K562 (cell line): ENCODE results near the gene FUT8. TPM values are rescaled to one million over a fixed set of nuclear protein-coding genes. Genes with fewer than 3 reads are reported as not detected.

Source experiments
- ATAC-seq: fragments of 200-7000 bp; cut with Tn5 transposase; 3 replicates; pipeline ENCODE4 v1.9.1; 2020; ENCODE audit warnings: moderate library complexity
- BruUV-seq: library from RNA; stranded (reverse); fragments of 400-500 nt; replicated peaks from 2 replicates; lab custom pipeline; 2021; lab: Mats Ljungman, UMichigan
- CTCF ChIA-PET: fragments of 300-600 bp; formaldehyde crosslinking; extraction: SDS; loops from one replicate; lab custom pipeline; 2021; ENCODE audit warnings: low intra/inter-chr PET ratio; lab: Yijun Ruan, JAX
- POLR2A ChIA-PET: fragments of 300-600, 350-650 bp; sonication (Branson Sonifier 250); formaldehyde crosslinking; extraction: SDS; loops from one replicate; lab custom pipeline; 2021; ENCODE audit warnings: antibody characterized with exemption, inconsistent platforms; lab: Yijun Ruan, JAX
- DNase-seq, 4 experiments: peaks; one replicate each; pipeline versions ENCODE4 v3.0.0 to v3.0.0-alpha.2; 2011 to 2018; ENCODE audit warnings: low spot score in 3 of 4, mixed read lengths in 3 of 4; ENCODE audit errors: extremely low read depth in 1 of 4
- FAIRE-seq: peaks from 2 replicates; lab custom pipeline; 2011; peaks lifted over from hg19 to GRCh38; lab: Jason Lieb, UNC
- H2AFZ ChIP-seq: 2 replicates; pipeline ENCODE4 v1.6.0; 2011; ENCODE audit warnings: low read depth, low read length, control low read depth, inconsistent platforms
- H3K27ac ChIP-seq: fragments of 200-600 bp; 3 replicates; pipeline ENCODE4 v1.8.0; 2011; ENCODE audit warnings: low read depth, mild to moderate bottlenecking, control low read depth, inconsistent platforms, low read length, moderate library complexity, mixed read lengths; ENCODE audit errors: extremely low read depth
- H3K27me3 ChIP-seq, 2 experiments: fragments of 300-600 bp in 1 of 2; 2 replicates in 1 of 2; 3 replicates in 1 of 2; pipeline versions ENCODE4 v1.6.0 to v1.8.0; 2011; ENCODE audit warnings: inconsistent platforms in 2 of 2, low read length in 2 of 2, mild to moderate bottlenecking in 1 of 2, mixed read lengths in 1 of 2, moderate library complexity in 1 of 2; ENCODE audit not compliant: control insufficient read depth in 2 of 2, insufficient read depth in 2 of 2
- H3K36me3 ChIP-seq: fragments of 300-600 bp; 3 replicates; pipeline ENCODE4 v1.8.0; 2011; ENCODE audit warnings: mild to moderate bottlenecking, low read length, inconsistent platforms; ENCODE audit not compliant: control insufficient read depth, insufficient read depth
- H3K4me1 ChIP-seq, 2 experiments: fragments of 200-600 bp in 1 of 2; replicated peaks in 1 of 2; 2 replicates in 1 of 2; 3 replicates in 1 of 2; pipeline versions ENCODE4 v1.5.1 to v1.8.0; 2011; ENCODE audit warnings: inconsistent platforms in 2 of 2, low read length in 2 of 2, mild to moderate bottlenecking in 1 of 2, mixed read lengths in 1 of 2, moderate library complexity in 1 of 2; ENCODE audit not compliant: control insufficient read depth in 2 of 2, insufficient read depth in 2 of 2
- H3K4me2 ChIP-seq: 2 replicates; pipeline ENCODE4 v1.6.1; 2011; ENCODE audit warnings: low read length, control low read depth, inconsistent platforms, mixed read lengths; ENCODE audit not compliant: insufficient read depth
- H3K4me3 ChIP-seq: fragments of 200-600 bp; sonication (generic), shearing (Covaris generic); 2 replicates; pipeline ENCODE4 v1.5.1; 2016; ENCODE audit warnings: control low read depth, inconsistent platforms
- H3K79me2 ChIP-seq: fragments of 200-600 bp; 3 replicates; pipeline ENCODE4 v1.8.0; 2011; ENCODE audit warnings: low read length, inconsistent platforms; ENCODE audit not compliant: control insufficient read depth, insufficient read depth
- H3K9ac ChIP-seq, 2 experiments: 2 replicates each; pipeline versions ENCODE4 v1.6.0 to v1.6.1; 2011; ENCODE audit warnings: low read depth in 2 of 2, low read length in 2 of 2, control low read depth in 1 of 2, inconsistent platforms in 1 of 2, mild to moderate bottlenecking in 1 of 2, mixed read lengths in 1 of 2; ENCODE audit not compliant: insufficient read depth in 1 of 2
- H3K9me1 ChIP-seq: one replicate; pipeline ENCODE4 v1.6.0; 2011; ENCODE audit warnings: inconsistent platforms, mild to moderate bottlenecking, low read length, moderate library complexity; ENCODE audit not compliant: control insufficient read depth, insufficient read depth
- H3K9me3 ChIP-seq: replicated peaks from 2 replicates; pipeline ENCODE4 v1.5.1; 2011; ENCODE audit warnings: low read depth, low read length, inconsistent platforms; ENCODE audit not compliant: control insufficient read depth, insufficient read depth
- H4K20me1 ChIP-seq: replicated peaks from 2 replicates; pipeline ENCODE4 v1.6.1; 2011; ENCODE audit warnings: low read length, inconsistent platforms, mixed read lengths; ENCODE audit not compliant: control insufficient read depth, insufficient read depth
- CBX3 ChIP-seq, 2 experiments: IDR thresholded peaks; 1 replicate in 1 of 2; 2 replicates in 1 of 2; pipeline ENCODE4 v1.6.1; 2012; ENCODE audit warnings: inconsistent platforms in 2 of 2, low read length in 2 of 2, borderline replicate concordance in 1 of 2, control low read depth in 1 of 2
- FOSL1 ChIP-seq: fragments of 200-800 bp; sonication (Bioruptor generic); conservative IDR thresholded peaks from 2 replicates; pipeline ENCODE4 v1.6.1; 2016; ENCODE audit warnings: missing genetic modification characterization, missing compliant biosample characterization
- RBM15 ChIP-seq: fragments of 200-400 bp; formaldehyde crosslinking; IDR thresholded peaks from 2 replicates; pipeline ENCODE4 v1.6.1; 2018; ENCODE audit warnings: mild to moderate bottlenecking, low read length, moderate library complexity; ENCODE audit not compliant: insufficient read depth
- RBM34 ChIP-seq: fragments of 200-400 bp; formaldehyde crosslinking; IDR thresholded peaks from 2 replicates; pipeline ENCODE4 v1.6.1; 2018; ENCODE audit warnings: low read length, borderline replicate concordance; ENCODE audit not compliant: insufficient read depth
- SIX5 ChIP-seq, 2 experiments: IDR thresholded peaks; 2 replicates each; pipeline ENCODE4 v1.6.1; 2011; ENCODE audit warnings: low read length in 2 of 2, borderline replicate concordance in 1 of 2, low read depth in 1 of 2, mild to moderate bottlenecking in 1 of 2, moderate library complexity in 1 of 2; ENCODE audit not compliant: insufficient read depth in 1 of 2
- ZNF133 ChIP-seq: fragments of 250-450 bp; sonication (Bioruptor Pico); IDR thresholded peaks from 2 replicates; pipeline ENCODE4 v1.4.0; 2020; ENCODE audit warnings: mild to moderate bottlenecking
- WGBS: fragments of 100-300 bp; shearing (Covaris generic); methylation state at CpG from one replicate; pipeline ENCODE4 v1.1.6; 2016; ENCODE audit warnings: low coverage, mixed read lengths; ENCODE audit not compliant: insufficient coverage; ENCODE audit errors: missing lambda C conversion rate; 5-methylcytosine and 5-hydroxymethylcytosine counted together
- in situ Hi-C: fragments of 300-500 bp; cut with MboI; formaldehyde crosslinking; loops from 4 replicates; pipeline ENCODE4 v1.15.0; 2018; ENCODE audit warnings: inconsistent platforms, mixed read lengths
- intact Hi-C: fragments of 100-400 bp; cut with micrococcal nuclease; formaldehyde crosslinking; loops from 2 replicates; pipeline ENCODE4 v1.14.2; 2022
- polyA plus RNA-seq, 8 experiments: library from polyadenylated mRNA; depleted of rRNA in 4 of 8; stranded (reverse) in 5 of 8; unstranded in 3 of 8; fragments of >200 nt; fragmentation: Nextera tagmentation in 2 of 8; fragmentation: Illumina TruSeq in 1 of 8; extraction: Ambion mirVana in 2 of 8; extraction: Trizol in 1 of 8; gene quantifications; 2 replicates each; pipeline versions ENCODE4 v1.2.1 to v1.2.3, GENCODE V29; 2011 to 2014; ENCODE audit warnings: inconsistent platforms in 1 of 8, missing spikeins in 1 of 8
- total RNA-seq, 7 experiments: library from RNA; depleted of rRNA in 6 of 7; stranded (reverse); fragments of >200 nt in 6 of 7; fragmentation: Illumina TruSeq in 2 of 7; extraction: Trizol in 2 of 7; gene quantifications; 2 replicates each; pipeline versions ENCODE4 v1.2.1 to v1.2.3, GENCODE V29; 2011 to 2021; ENCODE audit warnings: low replicate concordance in 1 of 7
- TF ChIP-seq, protein P1 (sequence below), 2 experiments: fragments of 450-650 bp; conservative IDR thresholded peaks; 2 replicates each; pipeline ENCODE4 v1.6.1; 2017; ENCODE audit warnings: mild to moderate bottlenecking in 2 of 2, moderate library complexity in 2 of 2

FUT8 gene
- total and polyA plus RNA-seq, 9 of the 15 experiments (the other 6 are each of a cell fraction or from before 2014, with no cell fraction given) = 4.1 to 15.2 (median 7.8) TPM

DNA sequence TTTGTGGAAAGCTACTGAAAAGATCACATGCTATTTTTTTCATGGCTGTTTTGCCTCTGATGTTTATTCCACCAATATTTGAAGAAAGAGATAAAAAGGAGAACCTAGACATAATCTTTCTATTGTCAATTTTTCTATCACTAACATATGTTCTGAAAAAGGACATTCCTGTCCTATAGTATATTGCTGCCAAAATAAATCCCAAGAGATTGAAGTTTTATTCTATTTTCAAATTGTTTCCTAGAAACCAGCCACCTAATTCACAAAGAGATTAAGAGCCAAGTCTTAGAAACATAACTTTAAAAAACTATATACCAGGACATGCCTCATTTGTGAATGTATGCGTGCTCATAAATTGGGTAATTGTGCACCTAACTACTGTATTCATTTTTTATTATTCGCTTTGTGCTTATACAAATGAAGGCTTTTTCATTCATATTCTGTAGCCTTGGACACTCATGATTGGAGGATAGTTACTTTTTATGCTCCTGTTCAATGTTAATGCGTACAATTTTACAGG lies 200.7 kb downstream of the FUT8 start (continued):
- TF ChIP-seq ZNF133 (CRISPR knock-in tag) = no peak
- TF ChIP-seq RBM15 = no peak
- no peak for TF ChIP-seq RBM34
- no peak for TF ChIP-seq SIX5 (IDR thresholded peaks at IDR 0.05; ENCODE audit: borderline replicate concordance in 1 of 2, insufficient read depth in 1 of 2, low read depth in 1 of 2, low read length in 2 of 2)
- TF ChIP-seq CBX3 (IDR thresholded peaks at IDR 0.05; ENCODE audit: borderline replicate concordance in 1 of 2, low read length in 2 of 2) = no peak
- TF ChIP-seq, all 486 proteins: peak for 0

DNA sequence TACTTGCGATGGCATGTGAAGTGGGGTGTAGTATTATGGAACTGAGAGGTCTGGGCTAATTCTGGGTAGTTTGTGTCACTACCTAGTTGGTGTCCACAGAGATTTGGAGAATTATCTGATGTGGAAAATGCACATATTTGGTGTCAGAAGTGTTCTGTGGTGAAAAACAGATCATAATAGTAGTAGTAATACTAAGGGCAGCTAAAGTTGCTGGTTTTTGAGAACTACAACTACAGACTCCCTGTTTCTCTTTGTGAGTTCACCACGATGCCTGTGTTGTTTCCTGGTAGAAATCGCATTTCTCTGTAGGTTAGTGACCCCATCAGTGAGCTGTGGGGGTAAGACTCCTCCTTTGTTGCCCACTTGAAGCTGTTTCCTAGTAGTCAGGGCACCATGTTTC lies 206.5 kb downstream of the FUT8 start:
- intact Hi-C loops = no loop called here
- no peak for ATAC-seq
- POLR2A ChIA-PET = no interaction called here
- no peak overlapping the region for H3K4me2 ChIP-seq
- BruUV-seq = no TSS peak
- no peaks in the 10 kb centered on the region for H3K9me1 ChIP-seq
- CTCF ChIA-PET = no interaction called here
- no peaks in the 10 kb centered on the region for H4K20me1 ChIP-seq
- whole genome bisulfite sequencing = 40% methylated on average over 3 of the region's 3 CpGs
- H3K4me1 ChIP-seq = no peaks in the 10 kb centered on the region
- no peaks in the 10 kb centered on the region for H3K36me3 ChIP-seq
- no peak overlapping the region for H3K4me3 ChIP-seq
- H3K79me2 ChIP-seq = no peaks in the 10 kb centered on the region
- no peak for TF ChIP-seq FOSL1 (tag)
- TF ChIP-seq, protein P1, sequence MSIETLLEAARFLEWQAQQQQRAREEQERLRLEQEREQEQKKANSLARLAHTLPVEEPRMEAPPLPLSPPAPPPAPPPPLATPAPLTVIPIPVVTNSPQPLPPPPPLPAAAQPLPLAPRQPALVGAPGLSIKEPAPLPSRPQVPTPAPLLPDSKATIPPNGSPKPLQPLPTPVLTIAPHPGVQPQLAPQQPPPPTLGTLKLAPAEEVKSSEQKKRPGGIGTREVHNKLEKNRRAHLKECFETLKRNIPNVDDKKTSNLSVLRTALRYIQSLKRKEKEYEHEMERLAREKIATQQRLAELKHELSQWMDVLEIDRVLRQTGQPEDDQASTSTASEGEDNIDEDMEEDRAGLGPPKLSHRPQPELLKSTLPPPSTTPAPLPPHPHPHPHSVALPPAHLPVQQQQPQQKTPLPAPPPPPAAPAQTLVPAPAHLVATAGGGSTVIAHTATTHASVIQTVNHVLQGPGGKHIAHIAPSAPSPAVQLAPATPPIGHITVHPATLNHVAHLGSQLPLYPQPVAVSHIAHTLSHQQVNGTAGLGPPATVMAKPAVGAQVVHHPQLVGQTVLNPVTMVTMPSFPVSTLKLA (conservative IDR thresholded peaks at IDR 0.05) = no peak
- TF ChIP-seq, all 486 proteins: peak for 0
- in situ Hi-C loops = no loop called here
- no peak overlapping the region for H3K9ac ChIP-seq
- no peak for DNase-seq
- H3K27me3 ChIP-seq = no peaks in the 10 kb centered on the region
- H3K27ac ChIP-seq = no peak overlapping the region
- no peak for FAIRE-seq
- no peaks in the 10 kb centered on the region for H3K9me3 ChIP-seq
- no peak overlapping the region for H2AFZ ChIP-seq
